ENCODE results near the gene GOLGA3.

DNA sequence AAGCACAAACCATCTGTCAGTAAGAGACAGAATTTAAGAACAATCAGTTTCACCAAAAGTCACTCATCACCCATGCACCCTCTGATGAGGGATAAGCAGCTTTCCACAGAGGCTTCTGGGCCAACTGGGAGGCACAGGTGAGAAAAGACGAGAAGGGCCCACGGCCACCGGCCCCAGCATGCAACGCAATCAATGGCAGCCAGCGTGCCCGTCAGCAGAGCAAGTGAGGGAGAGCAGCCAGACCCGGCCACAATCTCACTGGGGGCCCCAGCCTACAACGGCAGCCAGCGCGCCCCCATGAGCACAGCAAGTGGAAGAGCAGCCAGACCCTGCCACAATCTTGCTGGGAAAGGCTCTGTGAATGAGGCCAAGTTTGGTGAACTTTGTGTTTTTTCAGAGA is 80.3 kb downstream of the GOLGA3 start:
- TF ChIP-seq POLR2A (IDR thresholded peaks at IDR 0.05) (no peak), POLR2AphosphoS5 (IDR thresholded peaks at IDR 0.05) (no peak)
